ENCODE results near the gene PCDHB3. TPM values are rescaled to one million over a fixed set of nuclear protein-coding genes. Genes with fewer than 3 reads are reported as not detected.
"Not testable (repeated sequence)": the region's sequence is repeated elsewhere in the genome, so short reads cannot be mapped to it uniquely, and the experiment has no call there.

Gene PCDHB3
- polyA plus RNA-seq (2012; ENCODE audit: low read depth, missing spikeins), result not detected

GRCh38 chr5:141100243-141100805, at the start of gene PCDHB3:
Gene PCDHB3, plus strand, starts transcription at chr5:141100473. Its CDS starts 177 bp downstream, at chr5:141100650.
- DNase-seq (ENCODE audit: insufficient read length, low spot score) (no peak), FAIRE-seq (no peak)
- TF ChIP-seq SPI1 (IDR thresholded peaks at IDR 0.05; ENCODE audit: low read depth, low read length) (no peak), POU2F2 (IDR thresholded peaks at IDR 0.05; ENCODE audit: low read depth, low read length) (no peak), PAX5 (IDR thresholded peaks at IDR 0.05; ENCODE audit: insufficient read depth, low read length, severe bottlenecking) (no peak), POLR2AphosphoS5 (IDR thresholded peaks at IDR 0.05; ENCODE audit: low read depth, low read length) (no peak), TAF1 (IDR thresholded peaks at IDR 0.05; ENCODE audit: low read depth, low read length) (no peak), POLR2A (IDR thresholded peaks at IDR 0.05; ENCODE audit: low read depth, low read length) (no peak)

GRCh38 chr5:141050622-141051520, 49.4 kb upstream of the PCDHB3 start, which contains the start of gene PCDHB1:
Gene PCDHB1, plus strand, starts transcription at chr5:141051374. Its CDS starts 97 bp downstream, at chr5:141051471.
- DNase-seq (ENCODE audit: insufficient read length, low spot score) (no peak), FAIRE-seq (no peak)
- TF ChIP-seq POU2F2 (IDR thresholded peaks at IDR 0.05; ENCODE audit: low read depth, low read length) (no peak), SPI1 (IDR thresholded peaks at IDR 0.05; ENCODE audit: low read depth, low read length) (no peak), PAX5 (IDR thresholded peaks at IDR 0.05; ENCODE audit: insufficient read depth, low read length, severe bottlenecking) (no peak), TAF1 (IDR thresholded peaks at IDR 0.05; ENCODE audit: low read depth, low read length) (no peak), POLR2AphosphoS5 (IDR thresholded peaks at IDR 0.05; ENCODE audit: low read depth, low read length) (no peak), POLR2A (IDR thresholded peaks at IDR 0.05; ENCODE audit: low read depth, low read length) (no peak)

- TF ChIP-seq PAX5 (IDR thresholded peaks at IDR 0.05; ENCODE audit: insufficient read depth, low read length, severe bottlenecking) (no peak), TAF1 (IDR thresholded peaks at IDR 0.05; ENCODE audit: low read depth, low read length) (no peak), POLR2A (IDR thresholded peaks at IDR 0.05; ENCODE audit: low read depth, low read length) (no peak), POU2F2 (IDR thresholded peaks at IDR 0.05; ENCODE audit: low read depth, low read length) (no peak), POLR2AphosphoS5 (IDR thresholded peaks at IDR 0.05; ENCODE audit: low read depth, low read length) (no peak), SPI1 (IDR thresholded peaks at IDR 0.05; ENCODE audit: low read depth, low read length) (no peak)
- FAIRE-seq, result no peak
- no peak for DNase-seq (ENCODE audit: insufficient read length, low spot score)
These were observed 48.8 kb upstream of the PCDHB3 start for GRCh38 chr5:141051521-141051866.

GRCh38 chr5:141077826-141078225, 22.4 kb upstream of the PCDHB3 start:
- no peak for TF ChIP-seq POLR2AphosphoS5 (IDR thresholded peaks at IDR 0.05; ENCODE audit: low read depth, low read length)
- TF ChIP-seq TAF1 (IDR thresholded peaks at IDR 0.05; ENCODE audit: low read depth, low read length), result no peak
- no peak for TF ChIP-seq PAX5 (IDR thresholded peaks at IDR 0.05; ENCODE audit: insufficient read depth, low read length, severe bottlenecking)
- no peak for TF ChIP-seq SPI1 (IDR thresholded peaks at IDR 0.05; ENCODE audit: low read depth, low read length)
- TF ChIP-seq POU2F2 (IDR thresholded peaks at IDR 0.05; ENCODE audit: low read depth, low read length), result no peak
- DNase-seq (ENCODE audit: insufficient read length, low spot score) (no peak), FAIRE-seq (no peak)

GRCh38 chr5:141082228-141082627, 18.0 kb upstream of the PCDHB3 start:
- FAIRE-seq (no peak), DNase-seq (ENCODE audit: insufficient read length, low spot score) (no peak)
- no peak for TF ChIP-seq POLR2A (IDR thresholded peaks at IDR 0.05; ENCODE audit: low read depth, low read length)
- no peak for TF ChIP-seq PAX5 (IDR thresholded peaks at IDR 0.05; ENCODE audit: insufficient read depth, low read length, severe bottlenecking)
- TF ChIP-seq POLR2AphosphoS5 (IDR thresholded peaks at IDR 0.05; ENCODE audit: low read depth, low read length), result no peak
- no peak for TF ChIP-seq SPI1 (IDR thresholded peaks at IDR 0.05; ENCODE audit: low read depth, low read length)
- TF ChIP-seq TAF1 (IDR thresholded peaks at IDR 0.05; ENCODE audit: low read depth, low read length), result no peak
- TF ChIP-seq POU2F2 (IDR thresholded peaks at IDR 0.05; ENCODE audit: low read depth, low read length), result no peak

- no peak for TF ChIP-seq SPI1 (IDR thresholded peaks at IDR 0.05; ENCODE audit: low read depth, low read length)
- TF ChIP-seq POLR2AphosphoS5 (IDR thresholded peaks at IDR 0.05; ENCODE audit: low read depth, low read length), result no peak
- TF ChIP-seq POLR2A (IDR thresholded peaks at IDR 0.05; ENCODE audit: low read depth, low read length), result no peak
- TF ChIP-seq TAF1 (IDR thresholded peaks at IDR 0.05; ENCODE audit: low read depth, low read length), result no peak
- no peak for TF ChIP-seq PAX5 (IDR thresholded peaks at IDR 0.05; ENCODE audit: insufficient read depth, low read length, severe bottlenecking)
- TF ChIP-seq POU2F2 (IDR thresholded peaks at IDR 0.05; ENCODE audit: low read depth, low read length), result no peak
- FAIRE-seq, result no peak
- no peak for DNase-seq (ENCODE audit: insufficient read length, low spot score)
These were observed 15.7 kb upstream of the PCDHB3 start for GRCh38 chr5:141084487-141084989.

- DNase-seq (ENCODE audit: insufficient read length, low spot score) (no peak), FAIRE-seq (no peak)
- TF ChIP-seq PAX5 (IDR thresholded peaks at IDR 0.05; ENCODE audit: insufficient read depth, low read length, severe bottlenecking) (no peak), SPI1 (IDR thresholded peaks at IDR 0.05; ENCODE audit: low read depth, low read length) (no peak)
These were observed 5.6 kb upstream of the PCDHB3 start, which contains the start of gene PCDHB2 for GRCh38 chr5:141094481-141095262. Gene PCDHB2, plus strand, starts transcription at chr5:141094615. Its CDS starts 176 bp downstream, at chr5:141094791.

- TF ChIP-seq POU2F2 (IDR thresholded peaks at IDR 0.05; ENCODE audit: low read depth, low read length), result no peak
- TF ChIP-seq POLR2AphosphoS5 (IDR thresholded peaks at IDR 0.05; ENCODE audit: low read depth, low read length), result no peak
- TF ChIP-seq TAF1 (IDR thresholded peaks at IDR 0.05; ENCODE audit: low read depth, low read length), result no peak
- TF ChIP-seq POLR2A (IDR thresholded peaks at IDR 0.05; ENCODE audit: low read depth, low read length), result no peak
- no peak for TF ChIP-seq SPI1 (IDR thresholded peaks at IDR 0.05; ENCODE audit: low read depth, low read length)
- no peak for TF ChIP-seq PAX5 (IDR thresholded peaks at IDR 0.05; ENCODE audit: insufficient read depth, low read length, severe bottlenecking)
- no peak for FAIRE-seq
- no peak for DNase-seq (ENCODE audit: insufficient read length, low spot score)
These were observed 5.0 kb upstream of the PCDHB3 start for GRCh38 chr5:141095263-141095641.

GRCh38 chr5:141096181-141096580, 4.1 kb upstream of the PCDHB3 start:
- DNase-seq (ENCODE audit: insufficient read length, low spot score); FAIRE-seq: not testable (repeated sequence)

GRCh38 chr5:141096586-141096985, 3.7 kb upstream of the PCDHB3 start:
- FAIRE-seq; DNase-seq (ENCODE audit: insufficient read length, low spot score): not testable (repeated sequence)
